Erythroblast (primary cell): Measurements from ENCODE around the gene BRD1.

Source experiments
- GATA1 ChIP-seq: IDR thresholded peaks from 2 replicates; pipeline ENCODE4 v1.6.1; 2011; ENCODE audit warnings: low read depth, mild to moderate bottlenecking, control low read depth, low read length, moderate library complexity
- POLR2A ChIP-seq: IDR thresholded peaks from 2 replicates; pipeline ENCODE4 v1.6.1; 2011; ENCODE audit warnings: mild to moderate bottlenecking, low read length

GRCh38 chr22:49790912-49791311, 36.8 kb downstream of the BRD1 start:
- no peak for TF ChIP-seq POLR2A
- TF ChIP-seq GATA1 = no peak
